Ovary (tissue), 3 donors: ENCODE data around the gene AP2M1.

ENCODE experiments used
- EP300 ChIP-seq: sonication (generic); formaldehyde crosslinking; IDR thresholded peaks from one replicate; pipeline ENCODE4 v1.6.1; 2017; ENCODE audit warnings: antibody characterized with exemption
- POLR2A ChIP-seq: fragments of 450-650 bp; IDR thresholded peaks from one replicate; pipeline ENCODE4 v1.6.1; 2017; ENCODE audit warnings: antibody characterized with exemption, mild to moderate bottlenecking, moderate library complexity
- TF ChIP-seq, protein P1 (sequence below), 3 donors: fragments of 450-650 bp in 2 of 3; fragments of 200-600 bp in 1 of 3; IDR thresholded peaks; one replicate each; pipeline versions ENCODE4 v1.5.1 to v1.8.0; 2016 to 2022; ENCODE audit warnings: antibody characterized with exemption in 3 of 3, mild to moderate bottlenecking in 1 of 3
- donor health status: DM: no; HTN: no; CAD: no.

DNA sequence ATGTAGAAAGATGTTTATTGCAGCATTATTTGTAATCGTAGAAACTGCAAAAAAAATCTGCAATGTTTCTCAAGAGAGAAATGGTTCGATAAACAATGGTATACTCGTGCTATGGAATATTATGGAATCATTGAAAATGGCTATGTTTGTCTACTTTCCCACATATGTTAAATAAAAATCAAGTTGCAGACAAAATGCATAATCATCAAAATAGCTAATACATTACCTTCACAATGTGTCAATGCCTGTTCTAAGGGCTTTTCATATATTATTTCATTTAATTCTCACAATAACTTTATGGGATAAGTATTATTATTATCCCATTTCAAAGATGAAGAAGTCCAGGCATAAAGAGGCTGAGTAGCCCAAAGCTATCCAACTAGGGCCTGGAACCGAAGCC lies 41.7 kb upstream of the AP2M1 start:
- TF ChIP-seq, protein P1, sequence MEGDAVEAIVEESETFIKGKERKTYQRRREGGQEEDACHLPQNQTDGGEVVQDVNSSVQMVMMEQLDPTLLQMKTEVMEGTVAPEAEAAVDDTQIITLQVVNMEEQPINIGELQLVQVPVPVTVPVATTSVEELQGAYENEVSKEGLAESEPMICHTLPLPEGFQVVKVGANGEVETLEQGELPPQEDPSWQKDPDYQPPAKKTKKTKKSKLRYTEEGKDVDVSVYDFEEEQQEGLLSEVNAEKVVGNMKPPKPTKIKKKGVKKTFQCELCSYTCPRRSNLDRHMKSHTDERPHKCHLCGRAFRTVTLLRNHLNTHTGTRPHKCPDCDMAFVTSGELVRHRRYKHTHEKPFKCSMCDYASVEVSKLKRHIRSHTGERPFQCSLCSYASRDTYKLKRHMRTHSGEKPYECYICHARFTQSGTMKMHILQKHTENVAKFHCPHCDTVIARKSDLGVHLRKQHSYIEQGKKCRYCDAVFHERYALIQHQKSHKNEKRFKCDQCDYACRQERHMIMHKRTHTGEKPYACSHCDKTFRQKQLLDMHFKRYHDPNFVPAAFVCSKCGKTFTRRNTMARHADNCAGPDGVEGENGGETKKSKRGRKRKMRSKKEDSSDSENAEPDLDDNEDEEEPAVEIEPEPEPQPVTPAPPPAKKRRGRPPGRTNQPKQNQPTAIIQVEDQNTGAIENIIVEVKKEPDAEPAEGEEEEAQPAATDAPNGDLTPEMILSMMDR (IDR thresholded peaks at IDR 0.05) = no peak
- TF ChIP-seq POLR2A (no peak), EP300 (no peak)
